ENCODE data around the gene ZNF587B.

DNA sequence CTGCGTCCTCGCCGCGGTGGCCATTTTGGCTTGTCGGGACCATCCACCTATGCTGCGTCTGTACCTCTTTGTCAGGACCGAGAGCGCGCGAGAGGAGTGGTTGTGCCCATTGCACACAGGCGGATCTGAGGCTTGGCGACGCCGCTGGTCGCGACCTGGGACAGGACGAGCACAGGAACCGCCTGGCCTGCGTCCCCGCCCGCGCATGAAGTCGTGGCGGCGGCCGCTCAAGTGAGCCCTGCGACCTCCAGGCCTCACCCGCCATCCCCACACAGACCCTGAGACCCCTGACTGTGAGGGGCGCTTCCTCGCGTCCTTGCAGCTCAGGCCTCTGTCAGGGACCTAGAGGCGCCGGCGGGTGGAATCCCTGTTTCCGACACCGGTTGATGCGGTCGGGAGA is 43.8 kb upstream of the ZNF587B start:
- TF ChIP-seq, protein P1, sequence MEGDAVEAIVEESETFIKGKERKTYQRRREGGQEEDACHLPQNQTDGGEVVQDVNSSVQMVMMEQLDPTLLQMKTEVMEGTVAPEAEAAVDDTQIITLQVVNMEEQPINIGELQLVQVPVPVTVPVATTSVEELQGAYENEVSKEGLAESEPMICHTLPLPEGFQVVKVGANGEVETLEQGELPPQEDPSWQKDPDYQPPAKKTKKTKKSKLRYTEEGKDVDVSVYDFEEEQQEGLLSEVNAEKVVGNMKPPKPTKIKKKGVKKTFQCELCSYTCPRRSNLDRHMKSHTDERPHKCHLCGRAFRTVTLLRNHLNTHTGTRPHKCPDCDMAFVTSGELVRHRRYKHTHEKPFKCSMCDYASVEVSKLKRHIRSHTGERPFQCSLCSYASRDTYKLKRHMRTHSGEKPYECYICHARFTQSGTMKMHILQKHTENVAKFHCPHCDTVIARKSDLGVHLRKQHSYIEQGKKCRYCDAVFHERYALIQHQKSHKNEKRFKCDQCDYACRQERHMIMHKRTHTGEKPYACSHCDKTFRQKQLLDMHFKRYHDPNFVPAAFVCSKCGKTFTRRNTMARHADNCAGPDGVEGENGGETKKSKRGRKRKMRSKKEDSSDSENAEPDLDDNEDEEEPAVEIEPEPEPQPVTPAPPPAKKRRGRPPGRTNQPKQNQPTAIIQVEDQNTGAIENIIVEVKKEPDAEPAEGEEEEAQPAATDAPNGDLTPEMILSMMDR (conservative IDR thresholded peaks at IDR 0.05; ENCODE audit: low read depth, low read length) = no peak
- no peak for TF ChIP-seq EZH2 (IDR thresholded peaks at IDR 0.05; ENCODE audit: borderline replicate concordance, low read depth, low read length, poor library complexity, severe bottlenecking)

All from A673 (cell line).